HS-27A (cell line): ENCODE data around the gene UCK1.
"Not testable (repeated sequence)": the region's sequence is repeated elsewhere in the genome, so short reads cannot be mapped to it uniquely, and the experiment has no call there.

Experiments
- DNase-seq: peaks from one replicate; pipeline ENCODE4 v3.0.0-alpha.2; 2012; ENCODE audit warnings: low read depth, missing footprints

The UCK1 gene

DNA sequence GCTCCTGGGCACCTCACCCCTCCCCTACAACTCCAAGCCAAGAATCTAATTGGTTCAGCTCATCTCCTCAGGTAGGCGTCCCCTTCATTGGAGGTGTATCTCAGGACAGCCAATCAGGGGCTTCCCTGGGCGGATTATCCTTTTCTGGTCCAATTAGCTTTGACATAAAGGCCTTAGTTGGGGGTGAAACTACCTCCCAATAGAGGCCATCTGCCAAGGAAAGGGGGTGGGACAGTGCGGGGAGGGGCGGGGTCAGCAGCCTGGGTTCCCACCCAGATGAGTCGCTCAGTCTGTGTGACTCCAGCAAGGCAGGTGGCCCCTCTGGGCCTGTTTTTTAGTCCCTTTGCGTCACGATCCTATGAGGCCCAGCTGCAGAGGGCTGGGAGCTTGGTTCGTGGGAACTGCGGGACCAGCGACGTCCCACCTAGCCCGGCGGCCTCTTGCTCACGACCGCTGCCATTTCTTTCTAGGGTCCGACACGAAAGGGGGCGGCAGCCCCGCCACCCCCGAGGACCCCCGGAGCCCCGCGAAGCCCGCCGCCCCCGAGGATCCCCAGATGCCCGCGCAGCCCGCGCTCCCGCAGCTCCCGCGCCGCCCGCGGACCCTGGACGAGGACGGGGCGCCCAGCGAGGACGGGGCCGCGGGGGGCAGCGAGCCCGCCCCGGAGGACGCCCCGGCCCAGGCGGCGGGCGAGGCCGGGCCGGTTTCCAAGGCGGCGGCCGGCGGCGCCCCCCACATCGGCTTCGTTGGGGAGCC, 23.2 kb upstream of the UCK1 start:
- no peak for DNase-seq

DNA sequence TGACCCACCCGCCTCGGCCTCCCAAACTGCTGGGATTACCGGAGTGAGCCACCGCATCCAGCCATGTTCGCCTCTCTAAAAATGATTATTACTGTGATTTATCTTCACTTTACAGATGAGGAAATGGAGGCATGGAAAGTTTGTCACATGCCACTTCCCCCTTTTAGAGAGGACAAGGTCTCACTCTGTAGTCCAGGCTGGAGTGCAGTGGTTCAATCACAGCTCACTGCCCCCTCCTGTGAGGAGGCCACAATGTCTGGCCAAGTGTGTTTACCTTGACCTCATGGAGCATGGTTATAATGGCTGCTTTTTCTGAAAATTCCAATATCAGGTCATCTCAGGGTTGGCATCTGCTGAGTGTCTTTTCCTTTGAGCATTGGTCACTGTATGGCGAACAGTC, 21.0 kb upstream of the UCK1 start:
- DNase-seq: no peak

DNA sequence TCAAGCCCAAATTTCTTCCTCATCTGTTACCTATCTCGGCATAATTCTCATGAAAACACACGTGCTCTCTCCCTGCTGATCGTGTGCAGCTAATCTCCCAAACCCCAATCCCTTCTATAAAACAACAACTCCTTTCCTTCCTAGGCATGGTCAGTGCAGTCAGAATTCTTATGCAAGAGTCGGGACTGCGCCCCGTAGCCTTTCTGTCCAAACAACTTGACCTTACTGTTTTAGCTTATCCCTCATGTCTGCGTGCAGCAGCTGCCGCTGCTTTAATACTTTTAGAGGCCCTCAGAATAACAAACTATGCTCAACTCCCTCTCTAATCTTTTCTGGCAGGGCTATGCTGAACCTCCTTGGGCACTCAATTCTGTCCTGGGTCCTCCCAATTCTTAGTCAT, 19.4 kb upstream of the UCK1 start:
- DNase-seq: not testable (repeated sequence)

DNA sequence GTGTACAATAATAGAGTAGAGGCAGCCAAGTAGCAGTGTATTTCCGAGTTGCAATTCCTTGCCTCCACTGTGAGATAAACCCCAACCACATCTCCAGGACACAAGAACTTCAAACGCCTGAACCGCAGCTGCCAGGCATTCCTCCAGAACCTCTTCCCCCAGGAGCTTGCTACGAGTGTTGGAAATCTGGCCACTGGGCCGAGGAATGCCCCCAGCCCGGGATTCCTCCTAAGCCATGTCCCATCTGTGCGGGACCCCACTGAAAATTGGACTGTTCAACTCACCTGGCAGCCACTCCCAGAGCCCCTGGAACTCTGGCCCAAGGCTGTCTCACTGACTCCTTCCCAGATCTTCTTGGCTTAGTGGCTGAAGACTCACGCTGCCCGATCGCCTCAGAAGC, 18.1 kb upstream of the UCK1 start:
- DNase-seq: not testable (repeated sequence)

DNA sequence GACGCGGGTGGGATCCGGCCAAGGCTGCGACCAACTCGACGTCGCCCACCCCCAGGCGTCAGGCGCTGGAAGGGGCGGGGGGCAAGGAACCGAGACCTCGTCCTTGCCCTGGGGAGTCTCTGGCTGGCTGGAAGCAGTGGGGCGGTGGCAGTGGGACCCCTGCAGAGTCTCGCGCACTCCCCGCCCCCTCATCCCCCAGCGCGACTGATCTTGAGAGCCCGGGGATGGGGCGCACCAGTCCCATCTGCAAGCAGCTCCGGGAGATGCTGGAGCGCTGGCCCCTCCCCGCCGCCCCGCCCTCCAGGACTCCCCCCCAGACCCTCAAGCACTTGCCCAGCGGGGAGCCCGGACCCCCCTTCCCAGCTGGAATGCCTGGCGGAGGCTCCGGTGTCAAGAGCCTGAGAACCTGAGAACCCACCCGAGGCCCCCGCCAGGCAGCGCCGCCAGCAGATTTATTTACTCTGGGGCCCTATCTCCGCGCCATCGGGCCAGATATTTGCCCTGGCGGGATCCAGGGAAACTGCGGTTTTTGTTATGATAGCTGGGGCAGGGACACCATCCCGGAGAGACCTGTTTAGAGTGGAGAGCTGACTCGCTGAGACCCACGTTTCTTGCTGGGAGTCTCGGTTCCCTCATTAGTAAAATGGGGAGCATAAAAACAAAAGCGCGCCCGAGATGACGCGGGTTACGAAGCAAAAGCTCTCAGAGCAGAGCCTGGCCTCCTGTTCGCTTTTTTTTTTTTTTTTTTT, 15.4 kb upstream of the UCK1 start:
- no peak for DNase-seq

DNA sequence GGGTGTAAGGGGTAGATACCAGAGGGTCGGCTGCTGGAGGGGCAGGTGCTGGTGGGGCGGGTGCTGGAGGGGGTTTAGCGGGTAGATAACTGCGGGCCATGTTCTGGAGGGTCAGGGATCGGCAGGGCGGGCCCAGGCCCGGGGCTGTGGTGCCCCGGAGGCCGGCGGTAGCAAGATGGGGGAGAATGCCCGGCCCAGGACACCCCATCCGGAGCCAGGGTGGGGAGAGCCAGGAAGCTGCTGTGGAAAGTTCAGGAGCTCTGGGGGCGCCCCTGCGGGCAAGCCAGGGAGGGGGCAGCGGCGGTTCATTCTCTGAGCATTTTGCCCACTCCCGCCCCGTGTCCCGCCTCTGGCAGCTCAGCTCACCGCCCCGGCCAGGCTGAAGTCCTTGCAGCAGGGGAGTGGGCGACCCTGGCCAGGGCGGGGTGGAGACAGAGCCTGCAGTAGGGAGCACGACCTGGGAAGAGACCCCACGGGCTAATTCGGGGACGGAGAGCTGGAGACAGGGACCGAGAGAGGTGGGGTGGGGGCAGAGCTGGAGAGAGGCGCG, 14.8 kb upstream of the UCK1 start:
- DNase-seq: no peak

DNA sequence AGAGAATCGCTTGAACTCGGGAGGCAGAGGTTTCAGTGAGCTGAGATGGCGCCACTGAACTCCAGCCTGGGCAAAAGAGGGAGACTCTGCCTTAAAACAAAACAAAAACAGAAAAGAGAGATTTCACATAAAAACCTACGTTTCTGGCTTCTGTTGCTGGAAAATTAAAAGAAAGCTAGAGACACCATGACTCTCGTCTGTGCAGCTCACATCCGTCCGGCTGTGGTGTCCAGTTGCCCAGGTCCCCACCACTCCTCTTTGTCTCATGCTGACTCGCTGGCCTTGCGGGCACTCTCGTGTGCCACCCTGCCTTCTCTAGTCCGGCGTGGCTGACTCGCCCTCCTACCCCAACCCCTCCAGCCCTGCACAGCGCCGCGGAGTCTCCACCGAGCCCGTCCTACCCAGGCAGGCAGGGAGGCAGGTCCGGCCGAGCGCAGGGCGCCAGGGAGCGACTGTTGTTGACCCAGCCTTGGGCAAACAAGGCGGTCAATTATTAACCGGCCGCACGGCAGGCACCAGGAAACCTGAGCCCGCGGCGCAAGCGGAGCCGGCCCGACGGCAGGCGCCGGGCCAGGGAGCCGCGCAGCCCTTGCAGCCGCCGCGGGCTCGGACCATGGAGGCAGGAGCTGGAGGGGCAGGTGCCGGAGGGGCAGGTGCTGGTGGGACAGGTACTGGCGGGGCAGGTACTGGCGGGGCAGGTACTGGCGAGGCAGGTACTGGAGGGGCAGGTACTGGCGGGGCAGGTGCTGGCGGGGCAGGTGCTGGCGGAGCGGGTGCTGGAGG, 14.1 kb upstream of the UCK1 start, which contains the start of gene PRRT1B:
TSS of gene PRRT1B (plus strand) at position 521 of the 783 bp plus-strand sequence. CDS start at position 614, 93 bp downstream.
- DNase-seq: no peak

DNA sequence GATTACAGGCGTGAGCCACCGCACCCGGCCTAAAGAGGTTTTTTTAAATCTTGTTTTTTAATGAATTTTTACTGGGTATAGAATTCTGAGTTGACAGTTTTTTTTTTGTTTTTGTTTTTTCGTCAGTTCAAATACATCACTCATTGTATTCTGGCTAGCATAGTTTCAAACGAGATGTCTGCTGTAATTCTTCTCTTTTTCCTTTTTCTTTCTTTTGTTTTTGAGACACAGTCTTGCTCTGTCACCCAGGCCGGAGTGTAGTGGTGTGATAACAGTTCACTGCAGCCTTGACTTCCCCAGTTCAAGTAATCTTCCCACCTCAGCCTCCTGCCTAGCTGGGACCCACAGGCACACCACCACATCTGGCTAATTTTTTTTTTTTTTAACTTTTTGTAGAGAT, 12.1 kb upstream of the UCK1 start:
- DNase-seq: no peak

DNA sequence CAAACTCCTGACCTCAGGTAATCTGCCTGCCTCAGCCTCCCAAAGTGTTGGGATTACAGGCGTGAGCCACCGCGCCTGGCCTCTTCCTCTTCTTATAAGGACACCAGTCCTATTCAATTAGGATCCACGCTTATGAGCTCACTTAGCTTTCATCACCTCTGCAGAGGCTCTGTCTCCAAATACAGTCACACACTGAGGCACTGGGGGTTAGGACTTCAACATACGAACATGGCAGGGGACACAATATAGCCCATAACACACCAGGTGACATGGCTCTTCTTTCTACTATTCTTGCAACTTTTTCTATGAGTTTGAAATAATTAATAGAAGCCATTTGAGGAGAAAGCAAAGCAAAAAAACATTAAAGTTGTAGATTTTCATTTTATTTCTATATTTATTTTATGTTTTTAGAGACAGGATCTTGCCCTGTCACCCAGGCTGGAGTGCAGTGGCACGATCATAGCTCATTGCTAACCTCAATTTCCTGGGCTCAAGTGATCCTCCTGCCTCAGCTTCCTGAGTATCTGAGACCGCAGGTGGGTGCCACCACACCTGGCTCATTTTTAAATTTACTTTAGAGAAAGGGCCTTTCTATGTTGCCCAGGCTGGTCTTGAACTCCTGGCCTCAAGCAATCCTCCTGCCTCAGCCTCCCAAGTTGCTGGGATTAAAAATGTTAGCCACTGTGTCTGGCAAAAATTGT, 8.3 kb upstream of the UCK1 start:
- DNase-seq: no peak

DNA sequence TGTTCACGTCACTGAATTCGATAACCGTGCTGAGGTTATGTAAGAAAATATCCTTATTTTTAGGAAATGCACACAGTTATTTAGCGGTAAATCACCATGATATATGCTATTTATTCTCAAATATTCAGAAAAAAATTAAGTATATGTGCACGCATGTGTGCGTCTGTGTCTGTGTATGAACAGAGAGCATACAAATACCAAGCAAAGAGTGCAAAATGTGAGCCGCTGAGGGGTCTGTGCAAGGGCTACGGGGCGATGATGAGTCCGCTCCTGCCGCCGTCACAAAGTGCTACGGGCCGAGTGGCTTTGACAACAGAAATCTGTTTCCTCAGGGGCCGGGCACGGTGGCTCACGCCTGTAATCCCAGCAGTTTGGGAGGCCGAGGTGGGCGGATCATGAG, 6.9 kb upstream of the UCK1 start:
- DNase-seq: no peak

DNA sequence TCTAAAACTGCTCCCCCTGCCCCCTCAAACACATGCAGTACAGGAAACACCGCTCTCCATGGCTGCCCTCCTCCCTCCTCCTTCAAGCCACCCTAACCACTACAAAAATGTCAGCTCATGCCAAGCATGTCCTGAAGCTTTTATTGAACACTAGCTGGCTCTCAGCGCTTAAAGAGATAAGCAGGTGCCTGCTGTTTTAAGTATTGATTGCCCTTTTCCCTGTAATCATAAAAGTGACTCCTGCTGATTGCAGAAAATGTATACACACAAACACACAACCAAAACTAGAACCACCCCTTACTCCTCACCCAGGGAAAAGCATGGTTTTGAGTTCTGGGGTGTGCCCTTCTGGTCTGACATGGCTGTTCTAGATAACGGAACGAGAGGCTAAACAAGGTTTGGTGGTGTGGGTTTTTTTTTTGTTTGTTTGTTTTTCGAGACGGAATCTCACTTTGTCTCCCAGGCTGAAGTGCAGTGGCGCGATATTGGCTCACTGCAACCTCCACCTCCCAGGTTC, 3.7 kb upstream of the UCK1 start:
- no peak for DNase-seq

DNA sequence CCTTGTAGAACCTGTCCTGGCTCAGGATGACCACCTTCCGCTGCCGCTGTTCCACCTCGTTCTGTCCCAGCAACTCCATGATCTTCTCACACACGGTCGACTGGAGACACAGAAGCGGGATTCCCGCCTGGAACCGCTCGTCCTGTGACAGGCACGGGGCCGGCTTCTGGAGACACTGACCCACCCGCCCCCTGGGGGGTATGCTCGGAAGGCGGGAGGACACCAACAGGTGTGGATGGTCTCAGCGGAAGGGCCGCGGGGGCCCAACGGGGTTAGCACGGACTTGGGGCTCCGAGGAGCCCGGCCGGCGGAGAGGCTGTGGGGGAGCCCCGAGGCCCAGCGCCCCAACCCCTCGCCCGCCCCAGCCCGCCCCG, 530 bp downstream of the UCK1 start:
- DNase-seq: no peak

DNA sequence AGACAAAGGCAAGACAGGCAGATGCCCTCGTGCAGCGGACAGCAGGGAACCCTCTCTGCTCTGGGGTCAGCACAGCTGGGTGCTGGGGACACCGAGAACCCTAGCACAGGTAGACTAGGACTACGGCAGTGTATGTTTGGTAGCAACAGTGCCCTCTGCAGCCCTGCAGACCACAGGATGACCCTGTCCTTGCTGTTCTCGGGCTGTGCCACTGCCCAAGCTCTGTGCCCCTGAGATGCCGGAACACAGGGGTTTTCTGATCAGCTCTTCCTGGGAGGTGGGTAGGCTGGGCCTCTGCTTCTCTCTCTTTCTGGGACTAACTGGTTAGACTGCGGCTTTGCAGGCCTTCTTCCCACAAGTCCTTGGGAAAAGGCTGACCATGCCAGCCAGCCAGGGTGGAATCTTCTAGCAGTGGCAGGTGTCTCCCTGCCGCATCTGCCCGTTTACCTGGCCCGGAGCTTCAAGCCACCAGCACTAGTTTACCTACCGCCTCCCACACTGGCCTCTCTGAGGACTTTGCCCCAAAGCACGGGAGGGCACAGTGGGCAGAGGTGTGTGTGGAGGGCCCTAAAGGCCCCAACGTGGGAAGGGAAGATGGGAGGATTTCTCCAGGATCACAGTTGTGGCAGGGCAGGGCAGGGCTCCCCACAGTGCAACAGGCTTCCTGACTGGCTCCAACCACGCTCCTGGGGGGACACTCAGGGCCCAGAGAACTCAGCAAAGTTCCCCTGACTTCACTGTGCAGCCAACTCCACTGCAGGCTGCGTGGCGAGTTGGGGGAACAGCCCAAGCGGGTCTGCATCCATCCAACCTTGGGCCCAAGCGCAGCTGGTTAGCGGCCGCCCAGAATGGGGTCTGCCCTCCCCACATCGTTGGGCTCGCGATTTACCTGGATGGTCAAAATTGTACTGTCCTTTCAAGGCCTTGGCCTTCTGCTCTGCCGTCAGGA, 1.2 kb downstream of the UCK1 start:
- no peak for DNase-seq

DNA sequence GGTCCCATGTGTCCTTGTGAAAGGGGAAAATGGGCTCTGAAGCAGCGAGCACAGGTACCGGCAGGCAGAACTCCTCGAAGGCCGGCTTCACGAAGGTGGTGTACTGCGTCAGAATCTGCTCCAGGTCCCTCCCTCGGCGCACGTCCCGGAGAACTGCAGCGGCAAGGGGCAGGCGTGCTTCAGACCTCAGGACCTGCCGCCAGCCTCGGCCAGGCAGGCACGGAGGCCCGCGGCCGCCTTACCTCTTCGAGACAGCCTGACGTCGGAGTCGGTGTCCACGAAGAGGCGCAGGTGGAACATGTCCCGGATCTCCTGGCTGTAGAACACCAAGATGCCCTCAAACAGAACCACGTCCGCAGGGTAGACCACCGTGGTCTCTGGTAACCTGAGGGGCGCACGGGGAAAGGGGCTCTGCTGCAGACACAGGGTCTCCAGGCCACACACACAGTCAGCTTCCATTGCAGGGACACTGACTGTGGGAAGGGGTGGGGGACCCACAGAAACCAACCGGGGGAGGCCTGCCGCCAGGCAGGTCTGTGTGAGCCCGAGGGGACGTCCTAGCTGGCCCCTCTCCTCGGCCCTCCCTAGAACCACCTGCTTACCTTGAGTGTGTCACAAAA, 2.1 kb downstream of the UCK1 start:
- no peak for DNase-seq

DNA sequence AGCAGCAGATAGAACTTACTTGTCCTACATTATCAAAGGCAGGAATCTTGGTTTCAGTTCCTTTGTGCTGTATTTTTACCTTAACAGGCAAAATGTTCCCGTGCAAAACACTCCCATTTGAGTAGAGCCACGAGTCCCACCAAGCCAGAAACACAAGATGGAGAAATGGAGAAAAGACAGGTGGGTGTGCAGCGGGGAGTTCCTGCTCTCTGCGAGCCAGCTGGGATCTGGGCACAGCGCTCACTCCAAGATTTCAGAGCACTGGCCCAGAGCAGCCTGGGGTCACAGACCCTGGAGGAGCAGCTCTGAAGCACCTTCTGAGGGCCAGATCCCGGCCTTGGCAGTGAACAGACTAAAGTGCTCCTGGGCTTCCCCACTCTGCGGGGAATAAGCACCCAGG, 2.9 kb downstream of the UCK1 start:
- DNase-seq: no peak

DNA sequence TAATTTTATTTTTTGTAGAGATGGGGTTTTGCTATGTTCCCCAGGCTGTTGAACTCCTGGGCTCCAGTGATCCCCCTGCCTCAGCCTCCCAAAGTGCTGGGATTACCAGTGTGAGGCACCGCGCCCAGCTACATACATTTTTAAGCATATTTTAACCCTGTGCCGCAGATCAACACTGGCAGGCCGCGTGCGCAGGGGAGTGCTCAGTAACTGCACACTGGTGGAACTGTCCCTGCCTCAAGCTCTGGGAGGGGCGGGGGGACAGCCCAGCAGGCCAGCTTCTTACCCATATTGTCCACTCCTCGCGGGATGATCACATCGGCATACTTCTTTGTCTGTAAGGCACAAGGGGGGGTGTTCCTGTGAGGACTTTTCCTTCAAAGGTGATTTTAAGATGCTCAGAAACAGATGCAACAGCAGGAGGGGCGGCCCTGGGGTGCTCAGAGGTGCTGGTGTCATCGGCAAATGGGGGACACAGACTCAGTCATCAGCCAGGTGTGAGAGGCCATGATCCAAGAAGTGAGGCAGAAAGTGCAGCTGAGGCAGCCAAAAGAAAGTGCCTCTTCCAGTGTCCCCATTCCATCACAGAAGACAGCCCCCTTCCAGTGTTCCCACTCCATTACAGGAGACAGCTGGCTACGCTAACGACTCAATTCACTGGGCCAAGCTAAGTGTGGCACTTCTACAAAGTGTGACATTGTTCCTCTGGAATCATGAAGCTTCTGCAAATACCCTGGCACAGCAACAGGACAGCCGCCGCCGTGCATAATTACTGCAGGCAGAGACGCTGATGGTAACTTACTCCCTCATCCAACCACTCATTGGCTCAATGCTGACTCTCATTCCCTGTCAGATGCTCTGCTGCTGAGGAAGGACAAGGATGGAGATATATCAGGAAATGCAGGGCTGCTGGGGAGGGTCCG, 5.2 kb downstream of the UCK1 start:
- no peak for DNase-seq

DNA sequence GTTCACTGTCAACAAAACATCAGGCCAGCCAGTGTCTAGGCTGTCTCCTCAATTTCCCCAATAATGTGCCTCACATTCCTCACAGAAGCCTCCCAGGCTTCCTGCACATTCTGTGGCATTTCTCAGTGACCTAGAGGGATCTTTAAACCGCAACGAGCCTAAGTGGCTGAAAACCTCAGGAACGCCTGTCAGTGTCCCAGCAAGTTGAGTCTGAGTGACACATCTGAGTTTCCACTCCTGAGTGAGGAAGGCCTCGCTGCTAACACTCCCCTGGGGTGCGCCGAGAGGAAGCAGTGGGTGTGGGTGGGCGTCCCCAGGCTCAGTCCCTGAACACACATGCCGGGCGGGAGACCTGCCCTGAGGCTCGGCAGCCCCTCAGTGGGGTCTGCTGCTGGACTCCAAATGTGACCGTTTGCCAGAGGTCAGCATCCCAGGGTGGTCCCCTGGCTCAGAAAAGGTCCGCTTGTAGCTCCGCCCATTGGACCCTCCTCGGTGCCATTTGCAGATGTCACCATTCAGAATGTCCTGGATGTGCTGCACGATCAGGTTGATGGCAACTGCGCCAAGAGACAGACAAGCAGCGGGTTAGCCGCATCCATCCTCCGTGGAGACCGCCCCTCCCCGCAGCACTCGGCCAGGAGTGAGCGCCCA, 6.3 kb downstream of the UCK1 start:
- no peak for DNase-seq
